HG02938 (cell line): ENCODE measurements around the gene TRMT61A.

Experiments
- ATAC-seq: cut with Tn5 transposase; IDR thresholded peaks from one replicate; pipeline ENCODE4 v1.9.1; 2021; ENCODE audit warnings: mild to moderate bottlenecking, moderate library complexity; ENCODE audit not compliant: unreplicated experiment

The TRMT61A gene

DNA sequence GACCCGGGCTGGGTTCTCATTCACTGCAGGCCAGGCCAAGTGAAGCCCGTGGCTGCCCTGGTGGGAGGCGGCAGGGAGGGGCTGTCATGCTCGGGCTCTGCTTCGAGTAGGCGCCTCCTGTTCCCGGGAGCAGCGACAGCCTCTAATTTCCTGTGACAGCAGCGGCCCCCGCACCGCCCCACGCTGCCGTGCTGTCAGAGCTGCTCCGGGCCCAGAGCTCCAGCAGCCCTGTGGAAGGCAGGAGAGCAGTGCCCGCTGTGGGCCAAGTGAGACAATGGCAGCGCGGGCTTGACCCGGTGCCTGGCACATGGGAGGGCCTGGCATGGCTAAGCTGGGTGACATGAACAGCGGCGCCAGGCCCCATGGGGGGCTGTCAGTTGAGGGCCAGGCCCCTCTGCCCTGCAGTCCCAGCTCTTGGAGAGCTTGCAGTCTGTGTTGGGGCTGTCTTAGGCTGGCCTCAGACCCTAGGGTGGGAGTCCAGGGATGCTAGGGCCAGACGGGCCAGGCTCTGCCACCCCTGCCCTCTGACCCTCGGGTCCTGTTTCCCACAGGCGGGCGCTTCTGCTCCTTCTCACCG is 5.1 kb downstream of the TRMT61A start:
- no peak for ATAC-seq

DNA sequence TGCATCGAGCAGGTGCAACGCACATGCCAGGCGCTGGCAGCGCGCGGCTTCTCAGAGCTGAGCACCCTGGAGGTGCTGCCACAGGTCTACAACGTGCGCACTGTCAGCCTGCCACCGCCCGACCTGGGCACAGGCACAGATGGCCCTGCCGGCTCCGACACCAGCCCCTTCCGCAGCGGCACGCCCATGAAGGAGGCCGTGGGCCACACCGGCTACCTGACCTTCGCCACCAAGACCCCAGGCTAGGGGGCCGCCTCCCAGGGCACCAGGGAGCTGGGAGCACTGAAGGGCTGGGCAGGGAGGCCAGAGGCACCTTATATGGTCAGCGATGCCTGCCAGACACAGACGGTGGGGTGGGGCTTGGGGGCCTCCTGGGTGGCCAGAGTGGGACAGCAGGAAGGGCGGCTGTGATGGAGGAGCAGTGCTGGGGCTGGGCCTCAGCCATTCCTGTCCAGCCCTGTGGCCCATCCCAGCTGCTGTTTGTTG is 5.6 kb downstream of the TRMT61A start:
- no peak for ATAC-seq

DNA sequence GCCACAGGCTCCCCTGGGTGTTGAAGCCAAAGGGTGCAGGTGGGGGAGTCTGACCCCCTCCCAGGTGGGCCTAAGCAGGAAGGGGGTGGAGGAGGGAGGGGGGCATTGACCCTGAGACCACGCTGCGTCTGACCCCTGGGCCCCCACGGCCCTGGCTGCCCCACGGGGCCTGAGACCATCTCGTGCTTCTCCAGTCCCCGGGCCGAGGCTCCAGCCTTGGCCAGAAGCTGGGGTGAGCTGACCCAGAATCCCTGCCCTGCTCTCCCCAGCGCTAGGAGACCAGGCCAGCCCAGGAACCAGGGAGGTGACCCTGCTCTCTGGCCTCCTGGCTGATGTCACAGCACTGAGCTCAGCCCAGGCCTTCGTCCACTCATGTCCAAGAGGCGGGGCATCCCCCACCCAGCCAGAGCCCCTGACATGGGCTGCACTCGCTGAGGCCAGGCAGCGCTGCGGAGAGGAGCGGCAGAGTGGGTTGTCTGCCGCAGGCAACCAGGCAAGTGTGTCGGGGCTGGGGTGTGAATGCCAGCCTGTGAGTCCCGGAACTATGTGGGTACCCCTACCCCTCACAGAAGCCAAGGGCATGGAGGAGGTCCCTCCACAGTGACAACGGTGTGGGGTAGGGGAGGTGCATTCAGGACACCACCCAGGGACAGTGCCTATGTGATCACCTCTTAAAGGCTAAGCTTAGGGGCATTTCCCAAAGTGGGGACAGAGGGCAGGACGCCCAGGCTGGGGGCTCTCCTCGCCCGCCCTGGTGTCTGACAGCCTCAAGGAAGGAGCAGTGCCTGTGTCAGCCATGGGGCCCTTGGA is 6.3 kb downstream of the TRMT61A start:
- no peak for ATAC-seq

DNA sequence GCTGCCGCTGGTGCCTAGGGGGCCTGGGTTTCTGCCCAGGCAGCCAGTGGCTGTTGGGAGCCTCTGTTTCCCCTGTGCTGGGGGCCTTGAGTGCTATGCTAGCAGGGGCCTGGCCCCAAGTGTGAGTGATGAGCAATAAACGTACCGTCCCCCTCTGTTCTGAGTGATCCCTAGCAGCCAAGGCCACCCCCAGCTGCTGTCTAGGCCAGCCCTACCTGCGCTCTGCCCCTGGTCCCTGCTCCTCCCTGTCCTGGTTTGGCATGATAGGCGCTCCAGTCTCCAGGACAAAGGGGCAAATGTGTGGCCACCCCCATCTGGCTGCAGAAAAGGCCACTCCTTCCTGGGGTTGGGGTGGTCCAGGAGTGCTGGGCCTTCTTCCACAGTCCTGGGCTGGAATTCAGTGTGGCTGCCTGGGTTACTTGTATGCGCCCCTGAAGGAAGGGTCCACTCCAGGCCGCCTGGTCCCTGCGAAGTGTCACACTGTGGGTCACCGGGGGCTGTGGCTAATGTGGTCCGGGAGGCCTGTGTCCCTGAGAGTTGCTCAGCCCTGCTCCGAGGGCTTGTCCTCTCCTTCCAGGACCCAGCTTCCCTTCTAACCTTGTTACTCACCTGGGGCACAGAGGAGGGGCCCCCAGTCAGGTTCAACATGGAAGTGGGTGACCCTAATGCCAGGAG is 7.0 kb downstream of the TRMT61A start:
- ATAC-seq, result no peak

DNA sequence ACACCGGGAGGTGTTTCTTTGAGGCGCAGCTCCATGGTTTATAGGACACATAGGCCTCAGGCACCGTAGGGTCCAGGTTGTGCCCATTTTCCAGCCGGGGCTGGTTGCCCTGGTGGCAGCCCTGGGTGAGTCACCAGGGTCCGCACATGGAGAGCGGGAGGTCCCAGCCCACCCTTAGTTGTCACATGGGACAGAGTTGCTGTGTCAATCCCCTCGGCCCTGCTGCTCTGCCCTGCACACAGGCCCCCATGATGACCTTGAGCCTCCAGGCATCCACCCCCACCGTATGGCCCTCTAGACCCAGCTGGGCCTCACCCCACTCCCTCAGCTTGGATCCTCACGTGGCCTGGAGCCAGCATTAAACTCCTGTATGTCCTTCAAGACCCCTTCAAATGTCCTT is 7.7 kb downstream of the TRMT61A start:
- ATAC-seq, result no peak

DNA sequence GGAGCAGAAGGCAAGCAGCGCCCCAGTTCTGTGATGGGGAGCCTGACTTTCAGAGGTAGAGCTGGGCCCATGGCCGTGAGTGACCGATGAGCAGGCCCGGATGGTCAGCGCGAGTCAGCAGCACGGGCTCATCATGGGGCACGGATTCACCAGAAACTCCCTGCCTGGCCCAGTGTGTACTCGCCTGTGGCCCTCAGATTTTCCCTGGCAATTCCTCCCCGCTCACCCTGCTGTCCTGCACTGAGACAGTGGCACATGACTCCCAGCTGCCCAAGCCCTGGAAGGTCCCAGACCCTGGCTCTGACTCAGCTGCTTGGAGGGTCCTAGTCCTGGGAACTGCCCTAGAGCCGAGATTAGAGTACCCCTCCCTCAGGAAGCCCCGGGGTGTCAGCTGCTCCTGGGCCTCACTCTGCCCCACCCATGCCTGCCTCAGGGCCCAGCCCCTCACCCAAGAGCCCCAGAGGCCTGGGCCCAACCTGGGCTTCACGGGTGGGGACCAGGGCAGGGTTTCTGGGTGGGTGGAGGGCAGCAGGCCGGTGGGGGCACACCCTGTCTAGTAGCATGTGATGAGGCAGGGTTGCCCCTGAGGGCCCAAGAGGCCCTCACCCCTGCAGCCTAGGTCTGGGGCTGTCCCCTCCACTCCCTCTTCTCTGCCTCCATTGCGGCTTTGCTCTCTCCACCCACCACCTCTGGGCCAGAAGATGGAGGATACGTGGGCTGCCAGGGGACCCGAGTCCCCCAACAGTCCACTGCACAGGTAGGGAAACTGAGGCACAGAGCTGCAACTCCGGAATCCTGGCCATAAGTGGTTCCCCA is 8.4 kb downstream of the TRMT61A start:
- no peak for ATAC-seq

DNA sequence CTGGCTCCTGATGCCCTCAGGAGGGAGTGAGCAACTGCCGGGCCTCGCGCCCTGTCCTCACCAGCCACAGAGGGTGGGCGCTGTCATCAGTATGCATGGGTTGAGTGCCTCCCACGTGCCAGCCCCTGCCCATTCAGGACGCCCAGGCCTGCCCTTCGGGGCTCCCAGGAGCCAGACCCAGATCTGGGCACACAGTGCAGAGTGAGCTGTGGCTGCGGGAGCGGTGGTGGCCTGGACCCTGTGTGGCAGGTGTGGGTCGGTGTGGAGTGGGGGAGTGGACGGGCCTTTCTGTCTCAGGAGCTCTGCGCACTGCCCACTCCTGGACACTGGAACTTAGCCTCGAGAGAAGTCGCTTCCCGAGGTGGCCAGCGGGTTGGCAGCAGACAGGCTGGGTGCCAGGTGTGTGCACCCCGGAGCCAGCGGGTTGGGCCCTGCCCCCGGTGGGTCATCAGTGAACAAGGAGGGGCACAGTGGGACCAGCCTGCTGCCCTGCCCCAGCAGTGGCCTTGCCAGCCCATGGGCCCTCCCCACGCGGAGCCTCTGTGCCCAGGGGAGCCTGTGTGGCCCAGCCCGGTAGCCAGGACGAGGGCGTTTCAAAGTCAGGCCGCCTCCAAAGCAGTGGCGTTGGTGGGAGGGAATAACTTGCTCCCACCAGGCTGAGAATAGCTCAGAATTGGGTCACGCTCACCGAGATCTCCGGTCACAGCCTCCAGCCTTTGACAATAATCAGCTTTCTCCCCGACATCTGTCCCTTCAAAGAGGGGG is 9.5 kb downstream of the TRMT61A start:
- ATAC-seq, result no peak

DNA sequence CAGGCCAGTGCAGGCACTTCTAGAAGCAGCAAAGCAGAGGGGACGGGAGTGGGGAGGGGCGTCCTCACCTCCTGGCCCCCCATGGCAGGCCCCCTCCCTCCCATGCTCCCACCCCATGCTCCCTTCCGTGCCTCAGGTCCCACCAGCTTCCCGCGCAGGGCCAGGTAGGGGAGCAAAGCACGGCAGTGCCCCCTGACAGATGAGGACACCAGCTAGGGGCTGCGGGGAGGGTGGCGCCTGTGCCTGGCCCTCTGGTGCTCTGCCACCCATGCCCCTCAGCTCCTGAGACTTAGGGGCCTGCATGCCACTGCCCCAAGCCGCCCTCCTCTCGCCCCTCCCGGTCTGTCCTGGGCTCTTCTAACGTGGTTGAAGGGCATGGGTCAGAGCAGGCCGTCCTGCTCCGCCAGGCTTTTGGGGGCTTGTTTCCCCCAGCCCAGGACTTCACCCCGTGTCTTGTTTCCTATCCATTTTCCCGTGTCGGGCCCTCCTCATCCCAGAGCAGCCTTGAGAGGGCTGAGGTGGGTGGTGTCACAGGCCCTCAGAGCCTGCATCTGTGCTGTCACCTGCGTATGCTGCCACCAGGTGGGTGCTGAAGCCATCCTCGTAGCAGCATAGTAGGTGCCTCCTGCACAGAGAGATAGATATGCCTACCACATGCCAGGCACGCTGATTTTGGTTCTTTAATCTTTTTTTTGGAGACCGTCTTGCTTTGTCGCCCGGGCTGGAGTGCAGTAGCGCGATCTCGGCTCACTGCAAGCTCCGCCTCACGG is 10.2 kb downstream of the TRMT61A start:
- ATAC-seq, result no peak

DNA sequence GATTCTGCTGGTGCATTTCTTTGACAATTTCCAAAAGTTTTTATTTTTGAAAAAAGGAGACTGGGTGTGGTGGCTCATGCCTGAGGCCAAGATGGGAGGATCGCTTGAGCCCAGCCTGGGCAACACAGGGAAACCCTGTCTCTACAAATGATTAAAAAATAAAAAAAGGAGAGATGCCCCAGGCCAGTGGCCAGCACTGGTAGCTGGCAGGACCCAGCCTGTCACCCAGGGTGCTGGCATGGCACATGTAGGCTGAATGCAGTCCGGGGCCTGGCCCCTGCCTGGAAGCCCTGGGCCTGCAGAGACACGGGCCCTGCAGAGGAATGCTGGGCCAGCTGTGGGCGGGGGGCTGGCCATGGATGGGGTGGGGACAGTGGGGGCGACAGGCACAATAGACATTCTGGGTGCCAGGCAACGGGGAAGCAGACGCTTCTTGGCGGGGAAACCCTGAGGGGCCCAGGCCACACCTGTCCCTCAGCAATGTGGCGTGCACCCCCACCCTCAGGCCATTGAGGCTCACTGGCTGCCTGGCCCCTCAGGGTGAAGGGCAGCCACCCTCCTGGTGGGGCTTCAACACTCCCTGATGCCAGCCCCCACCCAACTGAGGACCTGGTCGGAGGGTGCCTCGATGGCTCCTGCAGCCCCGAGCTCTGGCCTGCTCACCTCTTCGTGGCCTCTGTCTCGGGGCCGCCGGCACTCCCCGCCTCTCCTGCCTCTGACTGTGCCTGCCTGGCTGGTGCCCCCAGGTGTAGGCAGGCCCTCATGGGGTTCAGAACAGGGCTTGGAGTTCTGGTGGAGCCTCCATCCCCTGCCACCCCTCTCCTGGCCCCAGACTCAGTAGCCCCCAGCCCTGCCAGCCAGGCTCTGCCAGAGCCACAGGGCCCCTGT is 12.1 kb downstream of the TRMT61A start:
- ATAC-seq, result no peak

DNA sequence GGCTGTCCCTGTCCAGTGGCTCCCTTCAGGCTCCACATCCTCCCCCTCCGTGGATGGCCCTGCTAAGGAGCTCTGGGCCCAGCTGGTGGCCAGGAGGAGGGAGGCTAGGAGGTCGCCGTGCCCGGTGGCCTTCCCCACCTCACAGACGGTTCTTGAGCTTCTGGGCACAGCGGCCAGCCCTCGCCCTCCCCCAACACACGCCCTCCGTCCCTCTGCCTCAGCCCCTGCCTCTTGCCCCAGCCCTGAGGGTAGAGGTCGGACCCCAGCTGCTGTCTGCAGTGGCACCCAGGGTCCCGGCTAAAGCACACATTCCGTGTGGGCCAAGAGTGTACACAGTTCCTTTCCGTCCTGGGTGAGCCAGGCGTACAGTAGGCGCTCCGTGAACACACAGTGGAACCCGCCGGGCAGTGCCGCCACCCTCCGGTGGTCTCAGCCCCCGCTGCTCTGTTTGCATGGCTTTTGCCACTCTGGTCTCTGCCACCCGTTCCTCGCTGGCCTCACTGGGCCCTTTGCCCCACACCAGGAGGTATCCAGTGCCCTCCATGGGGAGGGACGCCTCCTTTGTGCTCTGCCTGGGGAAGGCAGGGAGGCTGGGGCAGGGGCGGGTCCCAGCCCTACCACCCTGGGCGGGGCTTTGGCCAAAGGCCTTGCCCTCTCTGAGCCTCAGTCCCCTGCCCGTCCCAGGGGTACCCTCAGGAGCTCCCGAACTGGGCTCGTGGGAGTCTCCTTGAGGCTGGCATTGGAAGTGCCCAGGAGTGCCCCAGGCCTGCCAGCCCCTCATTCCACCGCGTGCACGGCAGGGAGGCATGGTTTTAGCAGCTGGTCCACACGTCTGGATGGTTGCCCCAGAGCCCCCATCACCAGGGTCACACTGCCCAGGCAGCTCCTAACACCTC is 13.0 kb downstream of the TRMT61A start:
- ATAC-seq, result no peak

DNA sequence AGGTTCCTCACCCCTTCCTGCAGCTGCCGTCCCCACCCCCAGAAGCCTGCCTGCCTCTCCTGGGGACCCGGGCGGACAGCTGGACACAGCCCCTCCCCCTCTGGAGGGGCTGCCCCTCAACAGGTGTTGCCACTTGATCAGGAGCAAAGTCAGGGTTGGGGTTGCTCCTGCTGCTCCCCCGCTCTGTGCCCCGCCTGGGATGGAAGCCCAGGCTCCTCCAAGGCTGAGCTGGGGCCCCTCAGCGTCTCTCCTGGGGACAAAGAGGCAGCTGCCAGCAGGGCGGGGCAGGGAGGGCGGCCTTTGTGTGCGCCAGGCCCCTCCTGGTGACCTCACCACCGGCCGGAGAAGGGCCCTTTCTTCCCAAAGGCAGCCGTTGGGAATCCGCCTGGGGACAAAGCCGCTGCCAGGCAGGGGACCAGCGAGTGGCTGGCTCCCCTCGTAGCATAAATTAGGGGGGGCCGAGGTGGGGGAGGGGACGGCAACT is 13.7 kb downstream of the TRMT61A start:
- no peak for ATAC-seq

DNA sequence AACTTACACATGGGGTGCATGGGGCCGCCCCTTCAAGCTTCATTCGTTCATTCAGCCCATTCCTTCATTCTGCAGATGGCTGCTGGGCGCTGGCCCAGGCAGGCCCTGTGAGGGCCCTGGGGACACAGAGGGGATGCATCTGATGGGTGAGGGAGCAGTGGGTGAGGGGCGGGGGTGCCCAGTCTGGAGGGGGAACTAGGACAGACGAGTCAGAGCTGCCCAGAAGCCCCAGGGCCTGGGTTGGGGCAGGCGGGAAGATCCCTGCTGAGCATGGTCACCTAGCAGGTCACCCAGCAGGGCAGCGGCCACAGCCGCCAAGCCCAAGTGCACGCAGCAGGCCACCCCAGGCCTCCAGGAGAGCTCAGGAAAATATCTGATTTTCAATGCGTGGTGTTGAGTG is 14.1 kb downstream of the TRMT61A start:
- no peak for ATAC-seq

DNA sequence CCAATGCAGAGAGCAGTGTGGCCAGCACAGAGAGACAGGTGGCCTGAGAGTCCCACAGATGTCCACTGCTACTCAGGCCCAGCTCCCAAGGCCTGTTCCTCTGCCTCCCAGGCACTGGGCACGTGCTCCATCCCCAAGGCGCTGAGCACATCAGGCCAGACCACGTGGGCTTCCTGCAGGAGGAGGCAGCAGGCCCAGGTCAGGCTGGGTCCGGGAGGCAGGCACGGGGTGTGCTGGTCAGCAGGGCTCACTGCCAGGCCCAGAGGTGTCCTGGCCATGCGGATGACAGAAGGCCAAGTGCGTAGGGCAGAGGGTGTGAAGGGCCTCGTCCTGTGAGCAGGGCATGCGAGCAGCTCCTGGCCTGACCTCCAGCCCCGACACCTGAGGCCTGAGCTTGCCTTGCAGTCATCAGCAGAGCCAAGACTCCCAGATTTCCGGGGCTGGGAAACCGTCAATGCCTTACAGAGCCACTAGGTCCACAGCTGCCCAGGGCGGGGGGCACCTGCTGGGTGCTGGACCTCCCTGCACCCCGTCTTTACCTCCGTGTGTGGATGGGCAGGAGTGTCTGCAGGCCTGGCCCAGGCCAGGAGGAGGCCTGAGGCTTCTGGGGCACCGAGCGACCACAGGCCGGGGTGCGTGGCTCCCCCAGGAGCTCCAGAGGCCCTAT is 14.9 kb downstream of the TRMT61A start:
- ATAC-seq, result no peak

DNA sequence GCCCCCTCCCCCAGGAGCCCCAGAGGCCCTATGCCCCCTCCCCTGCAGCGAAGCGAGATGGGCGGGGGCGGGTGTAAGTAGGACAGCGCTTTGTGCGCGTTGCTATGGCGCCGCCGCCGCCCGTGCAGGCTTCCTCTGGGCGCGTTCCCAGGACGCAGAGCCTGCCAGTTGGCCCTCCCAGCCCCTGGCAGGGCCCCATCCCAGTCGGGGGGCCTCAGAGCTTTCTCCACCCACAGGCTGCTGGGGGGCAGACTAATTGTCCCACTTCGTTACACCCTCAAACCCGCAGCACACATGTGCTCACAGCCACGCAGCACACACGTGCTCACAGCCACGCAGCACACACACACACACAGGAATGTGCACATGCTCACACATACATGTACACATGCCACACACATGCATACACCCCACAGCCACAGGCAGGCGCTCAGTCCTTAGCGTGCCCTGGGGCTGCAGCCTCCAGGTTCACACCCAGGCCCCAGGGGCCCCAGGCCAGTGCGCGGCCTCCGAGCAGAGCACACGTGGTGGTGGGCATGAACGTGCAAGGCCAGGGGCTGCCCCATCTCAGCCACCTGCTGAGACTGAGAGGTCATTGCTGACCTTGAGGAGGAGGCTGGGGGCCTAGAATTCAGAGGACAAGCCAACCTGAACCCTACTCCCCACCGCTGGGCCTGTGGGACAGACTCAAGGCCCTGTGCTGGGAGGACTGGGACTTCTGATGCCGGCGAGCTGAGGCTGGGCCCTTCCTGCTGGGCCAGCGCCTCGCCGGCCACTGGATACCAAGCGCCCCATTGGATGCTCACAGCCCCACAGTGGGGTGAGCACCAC is 15.6 kb downstream of the TRMT61A start:
- ATAC-seq, result no peak

DNA sequence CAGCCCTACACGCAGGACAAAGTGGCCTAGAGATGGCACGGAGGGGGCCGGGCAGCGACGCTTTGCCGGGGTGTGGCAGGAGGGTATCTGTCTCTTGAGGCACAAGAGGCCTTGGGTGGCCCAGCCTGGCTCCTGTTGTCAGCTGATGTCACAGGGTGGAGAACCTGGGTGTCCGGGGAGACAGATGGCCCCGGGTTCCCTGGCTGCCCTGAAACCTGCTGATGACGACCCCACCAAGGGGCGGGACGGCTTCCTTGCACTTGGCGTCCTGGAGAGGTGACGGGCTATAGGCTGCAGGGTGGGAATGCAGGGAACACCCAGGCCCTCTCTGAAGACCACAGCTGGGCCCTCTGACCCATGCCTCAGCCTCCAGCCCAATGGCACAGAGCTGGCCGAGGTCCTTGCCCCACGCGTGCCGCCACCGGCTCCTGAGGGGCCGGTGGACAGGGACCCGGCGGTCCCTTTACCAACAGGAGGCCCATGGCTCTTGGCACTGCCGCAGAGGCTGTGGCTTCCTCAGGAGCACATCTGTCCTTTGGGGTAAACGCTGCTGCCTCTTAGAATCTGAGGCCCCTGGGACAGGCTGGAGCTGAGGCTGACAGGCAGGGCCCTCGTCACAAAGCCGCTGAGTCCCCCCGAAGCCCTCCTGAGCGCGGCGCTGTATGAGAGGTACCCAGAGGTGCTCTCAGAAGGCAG is 16.4 kb downstream of the TRMT61A start:
- no peak for ATAC-seq
